SK-N-SH (cell line): ENCODE results near the gene TSHB. TPM values are rescaled to one million over a fixed set of nuclear protein-coding genes. Genes with fewer than 3 reads are reported as not detected.

Source experiments
- CTCF ChIA-PET: fragments of 300-600, 350-600 bp; formaldehyde crosslinking; extraction: SDS; loops from one replicate; lab custom pipeline; 2021; lab: Yijun Ruan, JAX
- POLR2A ChIA-PET: fragments of 350-600 bp; sonication (Branson Sonifier 250); formaldehyde crosslinking; extraction: SDS; loops from one replicate; lab custom pipeline; 2020; ENCODE audit warnings: antibody characterized with exemption, inconsistent platforms; lab: Yijun Ruan, JAX
- DNase-seq: peaks from one replicate; pipeline ENCODE4 v3.0.0; 2012
- H2AFZ ChIP-seq: fragments of 200-600 bp; sonication (generic); 2 replicates; pipeline ENCODE4 v1.8.1; 2016; ENCODE audit warnings: antibody characterized with exemption, mild to moderate bottlenecking, low read depth
- H3F3A ChIP-seq: fragments of 200-600 bp; sonication (generic); replicated peaks from 2 replicates; pipeline ENCODE3; 2016; ENCODE audit warnings: antibody characterized with exemption, mild to moderate bottlenecking; ENCODE audit not compliant: insufficient read depth
- H3K27ac ChIP-seq, 2 experiments: fragments of 200-500 bp in 1 of 2; fragments of 200-600 bp in 1 of 2; sonication (Bioruptor generic) in 1 of 2; sonication (generic), shearing (Covaris generic) in 1 of 2; 2 replicates each; pipeline versions ENCODE4 v1.5.1 to v1.6.1; 2014 to 2016; ENCODE audit warnings: low read depth in 2 of 2, inconsistent platforms in 1 of 2, low read length in 1 of 2, mild to moderate bottlenecking in 1 of 2, mixed read lengths in 1 of 2
- H3K27me3 ChIP-seq: fragments of 200-600 bp; sonication (generic), shearing (Covaris generic); 2 replicates; pipeline ENCODE4 v1.6.1; 2016; ENCODE audit warnings: mixed run types; ENCODE audit not compliant: insufficient read depth
- H3K36me3 ChIP-seq, 2 experiments: fragments of 200-500 bp in 1 of 2; fragments of 200-600 bp in 1 of 2; sonication (Bioruptor generic) in 1 of 2; sonication (generic) in 1 of 2; replicated peaks in 1 of 2; 2 replicates each; pipeline versions ENCODE3 to v1.5.1; 2014 to 2016; ENCODE audit warnings: low read length in 1 of 2, mild to moderate bottlenecking in 1 of 2; ENCODE audit not compliant: insufficient read depth in 2 of 2, control insufficient read depth in 1 of 2
- H3K4me1 ChIP-seq, 2 experiments: fragments of 200-500 bp in 1 of 2; fragments of 200-600 bp in 1 of 2; sonication (Bioruptor generic) in 1 of 2; sonication (generic), shearing (Covaris generic) in 1 of 2; 2 replicates each; pipeline versions ENCODE4 v1.5.1 to v1.6.1; 2014 to 2016; ENCODE audit warnings: low read depth in 1 of 2, low read length in 1 of 2, mixed run types in 1 of 2; ENCODE audit not compliant: insufficient read depth in 2 of 2, control insufficient read depth in 1 of 2
- H3K4me2 ChIP-seq: fragments of 200-600 bp; sonication (generic), shearing (Covaris generic); 2 replicates; pipeline ENCODE4 v1.6.1; 2017; ENCODE audit warnings: mixed run types
- H3K4me3 ChIP-seq, 2 experiments: fragments of 200-500 bp in 1 of 2; fragments of 200-600 bp in 1 of 2; sonication (Bioruptor generic) in 1 of 2; sonication (generic), shearing (Covaris generic) in 1 of 2; 2 replicates each; pipeline versions ENCODE4 v1.5.1 to v1.8.1; 2014 to 2016; ENCODE audit warnings: low read depth in 2 of 2, inconsistent platforms in 1 of 2, low read length in 1 of 2, mild to moderate bottlenecking in 1 of 2, mixed read lengths in 1 of 2, moderate library complexity in 1 of 2
- H3K79me2 ChIP-seq: fragments of 200-600 bp; sonication (generic); 2 replicates; pipeline ENCODE4 v1.8.1; 2017; ENCODE audit warnings: mild to moderate bottlenecking; ENCODE audit not compliant: insufficient read depth
- H3K9ac ChIP-seq: fragments of 200-600 bp; sonication (generic); 2 replicates; pipeline ENCODE4 v1.6.1; 2017; ENCODE audit warnings: mixed run types
- H3K9me2 ChIP-seq: fragments of 200-600 bp; sonication (generic); 2 replicates; pipeline ENCODE4 v1.6.1; 2017; ENCODE audit warnings: mixed run types
- H3K9me3 ChIP-seq: fragments of 200-600 bp; sonication (generic); 2 replicates; pipeline ENCODE4 v1.6.1; 2017; ENCODE audit warnings: mixed run types, mild to moderate bottlenecking, moderate library complexity
- H4K20me1 ChIP-seq: fragments of 200-600 bp; sonication (generic); 2 replicates; pipeline ENCODE4 v1.6.1; 2017; ENCODE audit warnings: mild to moderate bottlenecking, mixed run types; ENCODE audit not compliant: insufficient read depth
- ELF1 ChIP-seq: IDR thresholded peaks from 2 replicates; pipeline ENCODE4 v1.4.0; 2012
- EP300 ChIP-seq, 2 experiments: IDR thresholded peaks; 2 replicates each; pipeline versions ENCODE4 v1.4.0 to v1.6.1; 2012; ENCODE audit warnings: borderline replicate concordance in 1 of 2, low read depth in 1 of 2, low read length in 1 of 2
- GABPA ChIP-seq: IDR thresholded peaks from 2 replicates; pipeline ENCODE4 v1.4.0; 2012; ENCODE audit warnings: low read depth, mild to moderate bottlenecking
- GATA2 ChIP-seq: sonication (generic); formaldehyde crosslinking; IDR thresholded peaks from 2 replicates; pipeline ENCODE4 v1.5.0; 2020; ENCODE audit warnings: mild to moderate bottlenecking, missing genetic modification reagents
- JUND ChIP-seq: IDR thresholded peaks from 2 replicates; pipeline ENCODE4 v1.4.0; 2012
- MEF2A ChIP-seq: IDR thresholded peaks from 2 replicates; pipeline ENCODE4 v1.4.0; 2012; ENCODE audit warnings: low read depth, borderline replicate concordance
- NFIC ChIP-seq: IDR thresholded peaks from 2 replicates; pipeline ENCODE4 v1.4.0; 2012; ENCODE audit warnings: borderline replicate concordance
- NRF1 ChIP-seq: IDR thresholded peaks from 2 replicates; pipeline ENCODE4 v1.6.1; 2012; ENCODE audit warnings: low read depth, mild to moderate bottlenecking, low read length
- RAD21 ChIP-seq: IDR thresholded peaks from 2 replicates; pipeline ENCODE4 v1.6.1; 2012; ENCODE audit warnings: mild to moderate bottlenecking, low read length
- RXRA ChIP-seq: IDR thresholded peaks from 2 replicates; pipeline ENCODE4 v1.4.0; 2012; ENCODE audit warnings: low read depth, mild to moderate bottlenecking, borderline replicate concordance
- SIN3A ChIP-seq: IDR thresholded peaks from 2 replicates; pipeline ENCODE4 v1.6.1; 2012; ENCODE audit warnings: low read depth, mild to moderate bottlenecking, low read length, moderate library complexity, borderline replicate concordance
- YY1 ChIP-seq: IDR thresholded peaks from 2 replicates; pipeline ENCODE4 v1.4.0; 2012; ENCODE audit warnings: low read depth, mild to moderate bottlenecking
- WGBS: methylation state at CpG from one replicate; pipeline ENCODE4 v1.1.6; 2017; ENCODE audit warnings: low lambda C conversion rate; 5-methylcytosine and 5-hydroxymethylcytosine counted together
- polyA plus RNA-seq, 3 experiments: library from polyadenylated mRNA; depleted of rRNA; stranded (reverse); fragments of >200 nt; gene quantifications; 2 replicates each; pipeline ENCODE4 v1.2.3, GENCODE V29; 2012
- TF ChIP-seq, protein P1 (sequence below): fragments of 200-600 bp; sonication (generic); IDR thresholded peaks from 2 replicates; pipeline ENCODE4 v1.6.1; 2017; ENCODE audit warnings: antibody characterized with exemption, mild to moderate bottlenecking, moderate library complexity
- TF ChIP-seq, protein P2 (sequence below): IDR thresholded peaks from 2 replicates; pipeline ENCODE4 v1.4.0; 2012; ENCODE audit warnings: low read depth, borderline replicate concordance
- TF ChIP-seq, protein P3 (sequence below): IDR thresholded peaks from 2 replicates; pipeline ENCODE4 v1.4.0; 2012; ENCODE audit warnings: low read depth, borderline replicate concordance
- TF ChIP-seq, protein P4 (sequence below): fragments of 150-350 bp; IDR thresholded peaks from 2 replicates; pipeline ENCODE4 v1.6.1; 2017; ENCODE audit warnings: antibody characterized with exemption, low read length, low read depth, borderline replicate concordance

Gene TSHB
- polyA plus RNA-seq, 1 of the 3 experiments (the other 2 are of a cell fraction), result not detected

DNA sequence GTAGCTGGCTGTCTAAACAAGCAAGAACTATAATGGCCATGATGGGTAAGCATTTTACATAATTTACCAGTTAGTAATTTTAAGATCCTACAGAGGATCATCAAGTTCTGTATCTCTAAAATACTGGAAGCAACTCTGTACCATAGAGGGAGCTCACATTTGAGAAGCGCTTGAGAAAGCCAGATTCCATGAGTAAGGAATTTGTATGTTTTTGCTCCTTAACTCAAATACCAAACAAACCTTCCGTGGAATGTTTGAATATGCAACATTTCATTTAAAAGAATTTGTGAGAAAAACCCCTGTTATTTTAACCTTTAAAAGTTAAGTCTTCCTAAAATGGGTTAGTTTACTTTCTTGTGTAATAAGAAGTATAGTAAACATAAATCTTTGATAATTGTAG is 2.0 kb downstream of the TSHB start:
- no peaks in the 10 kb centered on the region for H3K9me2 ChIP-seq
- H3K9me3 ChIP-seq, result no peaks in the 10 kb centered on the region
- H3K9ac ChIP-seq, result no peak overlapping the region
- CTCF ChIA-PET, result interaction anchor here (12.8 kb wide), 1 partner anchor 21 kb away, joined by 84 read pairs; no protein-coding TSS in a partner anchor
- H3F3A ChIP-seq, result no peaks in the 10 kb centered on the region
- H3K4me1 ChIP-seq, result no peaks in the 10 kb centered on the region
- TF ChIP-seq YY1 (no peak), GATA2 (no peak), EP300 (IDR thresholded peaks at IDR 0.05; ENCODE audit: borderline replicate concordance in 1 of 2, low read depth in 1 of 2, low read length in 1 of 2) (no peak), RAD21 (no peak), RXRA (no peak), SIN3A (no peak), NRF1 (no peak), MEF2A (no peak)
- TF ChIP-seq, protein P1, sequence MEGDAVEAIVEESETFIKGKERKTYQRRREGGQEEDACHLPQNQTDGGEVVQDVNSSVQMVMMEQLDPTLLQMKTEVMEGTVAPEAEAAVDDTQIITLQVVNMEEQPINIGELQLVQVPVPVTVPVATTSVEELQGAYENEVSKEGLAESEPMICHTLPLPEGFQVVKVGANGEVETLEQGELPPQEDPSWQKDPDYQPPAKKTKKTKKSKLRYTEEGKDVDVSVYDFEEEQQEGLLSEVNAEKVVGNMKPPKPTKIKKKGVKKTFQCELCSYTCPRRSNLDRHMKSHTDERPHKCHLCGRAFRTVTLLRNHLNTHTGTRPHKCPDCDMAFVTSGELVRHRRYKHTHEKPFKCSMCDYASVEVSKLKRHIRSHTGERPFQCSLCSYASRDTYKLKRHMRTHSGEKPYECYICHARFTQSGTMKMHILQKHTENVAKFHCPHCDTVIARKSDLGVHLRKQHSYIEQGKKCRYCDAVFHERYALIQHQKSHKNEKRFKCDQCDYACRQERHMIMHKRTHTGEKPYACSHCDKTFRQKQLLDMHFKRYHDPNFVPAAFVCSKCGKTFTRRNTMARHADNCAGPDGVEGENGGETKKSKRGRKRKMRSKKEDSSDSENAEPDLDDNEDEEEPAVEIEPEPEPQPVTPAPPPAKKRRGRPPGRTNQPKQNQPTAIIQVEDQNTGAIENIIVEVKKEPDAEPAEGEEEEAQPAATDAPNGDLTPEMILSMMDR, result no peak
- TF ChIP-seq, protein P2, sequence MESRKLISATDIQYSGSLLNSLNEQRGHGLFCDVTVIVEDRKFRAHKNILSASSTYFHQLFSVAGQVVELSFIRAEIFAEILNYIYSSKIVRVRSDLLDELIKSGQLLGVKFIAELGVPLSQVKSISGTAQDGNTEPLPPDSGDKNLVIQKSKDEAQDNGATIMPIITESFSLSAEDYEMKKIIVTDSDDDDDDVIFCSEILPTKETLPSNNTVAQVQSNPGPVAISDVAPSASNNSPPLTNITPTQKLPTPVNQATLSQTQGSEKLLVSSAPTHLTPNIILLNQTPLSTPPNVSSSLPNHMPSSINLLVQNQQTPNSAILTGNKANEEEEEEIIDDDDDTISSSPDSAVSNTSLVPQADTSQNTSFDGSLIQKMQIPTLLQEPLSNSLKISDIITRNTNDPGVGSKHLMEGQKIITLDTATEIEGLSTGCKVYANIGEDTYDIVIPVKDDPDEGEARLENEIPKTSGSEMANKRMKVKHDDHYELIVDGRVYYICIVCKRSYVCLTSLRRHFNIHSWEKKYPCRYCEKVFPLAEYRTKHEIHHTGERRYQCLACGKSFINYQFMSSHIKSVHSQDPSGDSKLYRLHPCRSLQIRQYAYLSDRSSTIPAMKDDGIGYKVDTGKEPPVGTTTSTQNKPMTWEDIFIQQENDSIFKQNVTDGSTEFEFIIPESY, result no peak
- TF ChIP-seq, protein P3, sequence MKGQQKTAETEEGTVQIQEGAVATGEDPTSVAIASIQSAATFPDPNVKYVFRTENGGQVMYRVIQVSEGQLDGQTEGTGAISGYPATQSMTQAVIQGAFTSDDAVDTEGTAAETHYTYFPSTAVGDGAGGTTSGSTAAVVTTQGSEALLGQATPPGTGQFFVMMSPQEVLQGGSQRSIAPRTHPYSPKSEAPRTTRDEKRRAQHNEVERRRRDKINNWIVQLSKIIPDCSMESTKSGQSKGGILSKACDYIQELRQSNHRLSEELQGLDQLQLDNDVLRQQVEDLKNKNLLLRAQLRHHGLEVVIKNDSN, result no peak
- TF ChIP-seq, protein P4, sequence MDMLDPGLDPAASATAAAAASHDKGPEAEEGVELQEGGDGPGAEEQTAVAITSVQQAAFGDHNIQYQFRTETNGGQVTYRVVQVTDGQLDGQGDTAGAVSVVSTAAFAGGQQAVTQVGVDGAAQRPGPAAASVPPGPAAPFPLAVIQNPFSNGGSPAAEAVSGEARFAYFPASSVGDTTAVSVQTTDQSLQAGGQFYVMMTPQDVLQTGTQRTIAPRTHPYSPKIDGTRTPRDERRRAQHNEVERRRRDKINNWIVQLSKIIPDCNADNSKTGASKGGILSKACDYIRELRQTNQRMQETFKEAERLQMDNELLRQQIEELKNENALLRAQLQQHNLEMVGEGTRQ, result no peak
- TF ChIP-seq, all 33 proteins: peak for 0
- DNase-seq, result no peak
- H3K27me3 ChIP-seq, result no peaks in the 10 kb centered on the region
- no peaks in the 10 kb centered on the region for H4K20me1 ChIP-seq
- no peak overlapping the region for H2AFZ ChIP-seq
- no peaks in the 10 kb centered on the region for H3K36me3 ChIP-seq
- WGBS, result 62% methylated on average over 2 of the region's 2 CpGs
- H3K79me2 ChIP-seq, result no peaks in the 10 kb centered on the region
- H3K27ac ChIP-seq, result no peak overlapping the region
- no peak overlapping the region for H3K4me2 ChIP-seq
- POLR2A ChIA-PET, result no interaction called here
- no peak overlapping the region for H3K4me3 ChIP-seq

DNA sequence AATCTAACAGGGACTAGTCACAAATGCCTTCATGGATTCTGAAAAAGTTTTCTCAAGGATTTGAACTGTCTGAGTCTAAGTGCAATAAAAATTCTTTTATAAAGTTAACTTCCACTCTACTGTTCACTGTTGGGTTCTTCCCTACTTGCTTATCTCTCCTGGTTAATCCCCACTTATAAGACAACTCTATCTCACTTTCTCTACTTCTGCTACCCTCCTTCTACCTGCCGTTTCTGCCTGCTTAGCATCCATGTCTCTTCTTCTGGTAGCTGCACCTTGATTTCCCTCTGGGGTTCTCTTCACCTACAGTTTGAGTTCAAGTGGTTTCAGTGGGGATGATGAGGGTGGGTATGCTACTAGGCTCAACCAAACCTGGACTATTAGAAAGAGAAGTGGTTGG is 6.0 kb downstream of the TSHB start:
- Histone ChIP-seq H3K9me2 (no peaks in the 10 kb centered on the region), H3K27ac (no peak overlapping the region), H3F3A (no peaks in the 10 kb centered on the region), H3K9ac (no peak overlapping the region), H3K4me3 (no peak overlapping the region), H3K27me3 (no peaks in the 10 kb centered on the region), H3K79me2 (no peaks in the 10 kb centered on the region), H3K9me3 (no peaks in the 10 kb centered on the region), H3K4me2 (no peak overlapping the region), H2AFZ (no peak overlapping the region), H4K20me1 (no peaks in the 10 kb centered on the region), H3K36me3 (no peaks in the 10 kb centered on the region), H3K4me1 (no peaks in the 10 kb centered on the region)
- TF ChIP-seq NFIC (no peak), ELF1 (no peak), JUND (no peak), SIN3A (no peak), GABPA (no peak), YY1 (no peak)
- POLR2A ChIA-PET, result no interaction called here
- DNase-seq, result no peak
- CTCF ChIA-PET, result interaction anchor here (1.0 to 12.8 kb wide), 2 partner anchors 16 to 49 kb away, joined by 3 to 84 read pairs; no protein-coding TSS in a partner anchor
- WGBS, result 10% methylated on average over 1 of the region's 1 CpG
